H9 (cell line): ENCODE measurements around the gene CTRL. TPM values are rescaled to one million over a fixed set of nuclear protein-coding genes. Genes with fewer than 3 reads are reported as not detected.

Source experiments
- DNase-seq: peaks from one replicate; pipeline ENCODE4 v3.0.0-alpha.2; 2017
- H2AFZ ChIP-seq: one replicate; pipeline ENCODE4 v1.6.1; 2013; ENCODE audit warnings: mild to moderate bottlenecking, low read length, control low read depth, moderate library complexity
- H2AK5ac ChIP-seq: 2 replicates; pipeline ENCODE4 v1.6.1; 2013; ENCODE audit warnings: low read length, control low read depth, mixed read lengths; ENCODE audit not compliant: insufficient read length
- H2BK120ac ChIP-seq: one replicate; pipeline ENCODE4 v1.6.1; 2013; ENCODE audit warnings: low read depth, mild to moderate bottlenecking, low read length, control low read depth, inconsistent platforms; ENCODE audit not compliant: poor library complexity, severe bottlenecking
- H2BK12ac ChIP-seq: 2 replicates; pipeline ENCODE4 v1.6.1; 2013; ENCODE audit warnings: low read length, control low read depth, mixed read lengths, low read depth; ENCODE audit not compliant: insufficient read length
- H2BK15ac ChIP-seq: 2 replicates; pipeline ENCODE4 v1.6.1; 2013; ENCODE audit warnings: low read depth, low read length, control low read depth
- H2BK20ac ChIP-seq: one replicate; pipeline ENCODE4 v1.6.1; 2013; ENCODE audit warnings: low read depth, mild to moderate bottlenecking, low read length, control low read depth, inconsistent platforms; ENCODE audit not compliant: poor library complexity, severe bottlenecking
- H2BK5ac ChIP-seq: 2 replicates; pipeline ENCODE4 v1.6.1; 2013; ENCODE audit warnings: low read length, control low read depth, mixed read lengths; ENCODE audit not compliant: insufficient read length
- H3K14ac ChIP-seq: 2 replicates; pipeline ENCODE4 v1.6.1; 2013; ENCODE audit warnings: low read length, control low read depth; ENCODE audit not compliant: insufficient read depth
- H3K18ac ChIP-seq: 2 replicates; pipeline ENCODE4 v1.6.1; 2013; ENCODE audit warnings: low read depth, mild to moderate bottlenecking, mixed read lengths, low read length, control low read depth; ENCODE audit not compliant: insufficient read length
- H3K23ac ChIP-seq: 2 replicates; pipeline ENCODE4 v1.6.1; 2013; ENCODE audit warnings: low read length, control low read depth, mixed read lengths, low read depth; ENCODE audit not compliant: insufficient read length
- H3K23me2 ChIP-seq: 2 replicates; pipeline ENCODE4 v1.6.1; 2013; ENCODE audit warnings: low read depth, mild to moderate bottlenecking, mixed read lengths, low read length, control low read depth; ENCODE audit not compliant: insufficient read length, poor library complexity, severe bottlenecking
- H3K27ac ChIP-seq: 2 replicates; pipeline ENCODE4 v1.5.1; 2013; ENCODE audit warnings: low read length, control low read depth, mixed read lengths, low read depth; ENCODE audit not compliant: insufficient read length
- H3K27me3 ChIP-seq: 2 replicates; pipeline ENCODE4 v1.6.1; 2013; ENCODE audit warnings: low read length, control low read depth, inconsistent platforms; ENCODE audit not compliant: insufficient read depth
- H3K4ac ChIP-seq: 2 replicates; pipeline ENCODE4 v1.6.1; 2013; ENCODE audit warnings: low read depth, mild to moderate bottlenecking, control low read depth, inconsistent platforms, low read length, moderate library complexity
- H3K4me1 ChIP-seq: 2 replicates; pipeline ENCODE4 v1.6.1; 2013; ENCODE audit warnings: low read length, control low read depth, inconsistent platforms; ENCODE audit not compliant: insufficient read depth
- H3K4me2 ChIP-seq: 2 replicates; pipeline ENCODE4 v1.6.1; 2013; ENCODE audit warnings: low read length, control low read depth, mixed read lengths; ENCODE audit not compliant: insufficient read length, insufficient read depth
- H3K56ac ChIP-seq: 2 replicates; pipeline ENCODE4 v1.6.1; 2013; ENCODE audit warnings: low read depth, mild to moderate bottlenecking, mixed read lengths, low read length, control low read depth; ENCODE audit not compliant: insufficient read length
- H3K79me1 ChIP-seq: 2 replicates; pipeline ENCODE4 v1.6.1; 2013; ENCODE audit warnings: low read depth, mild to moderate bottlenecking, moderate library complexity, low read length, control low read depth, inconsistent platforms; ENCODE audit not compliant: insufficient read depth, poor library complexity, severe bottlenecking
- H3K79me2 ChIP-seq: 2 replicates; pipeline ENCODE4 v1.6.1; 2013; ENCODE audit warnings: low read length, control low read depth, inconsistent platforms; ENCODE audit not compliant: insufficient read depth
- H3K9ac ChIP-seq: 2 replicates; pipeline ENCODE4 v1.6.1; 2013; ENCODE audit warnings: low read length, control low read depth, mixed read lengths; ENCODE audit not compliant: insufficient read length; ENCODE audit errors: extremely low read depth
- H3K9me3 ChIP-seq: one replicate; pipeline ENCODE4 v1.6.1; 2013; ENCODE audit warnings: low read depth, low read length, inconsistent platforms; ENCODE audit not compliant: control insufficient read depth
- H3T11ph ChIP-seq: one replicate; pipeline ENCODE4 v1.6.1; 2013; ENCODE audit warnings: mild to moderate bottlenecking, low read length, control low read depth, inconsistent platforms
- H4K20me1 ChIP-seq: one replicate; pipeline ENCODE4 v1.6.1; 2013; ENCODE audit not compliant: control insufficient read depth, insufficient read length, insufficient read depth
- H4K5ac ChIP-seq: 2 replicates; pipeline ENCODE4 v1.6.1; 2013; ENCODE audit warnings: low read depth, mild to moderate bottlenecking, mixed read lengths, low read length, control low read depth; ENCODE audit not compliant: insufficient read length
- H4K8ac ChIP-seq: replicated peaks from 2 replicates; pipeline ENCODE4 v1.6.1; 2013; ENCODE audit warnings: low read length, control low read depth, mixed read lengths, low read depth; ENCODE audit not compliant: insufficient read length
- H4K91ac ChIP-seq: 2 replicates; pipeline ENCODE4 v1.6.1; 2013; ENCODE audit warnings: low read depth, mild to moderate bottlenecking, moderate library complexity, mixed read lengths, low read length, control low read depth; ENCODE audit not compliant: insufficient read length
- H3K27ac Mint-ChIP-seq, 3 experiments: 2 replicates in 2 of 3; 3 replicates in 1 of 3; pipeline ENCODE4 v1.8.0; 2020 to 2021; ENCODE audit warnings: mixed read lengths in 3 of 3, mild to moderate bottlenecking in 1 of 3, moderate library complexity in 1 of 3
- H3K27me3 Mint-ChIP-seq: 2 replicates; pipeline ENCODE4 v1.8.0; 2021; ENCODE audit warnings: low read depth, mild to moderate bottlenecking, moderate library complexity, mixed read lengths
- H3K36me3 Mint-ChIP-seq, 3 experiments: 2 replicates in 2 of 3; 3 replicates in 1 of 3; pipeline ENCODE4 v1.8.0; 2020 to 2021; ENCODE audit warnings: low read depth in 3 of 3, mixed read lengths in 3 of 3; ENCODE audit not compliant: insufficient read depth in 1 of 3
- H3K4me1 Mint-ChIP-seq, 2 experiments: 2 replicates each; pipeline ENCODE4 v1.8.0; 2020; ENCODE audit warnings: mixed read lengths in 2 of 2
- H3K4me3 Mint-ChIP-seq, 2 experiments: 2 replicates in 1 of 2; 3 replicates in 1 of 2; pipeline ENCODE4 v1.8.0; 2020 to 2021; ENCODE audit warnings: mild to moderate bottlenecking in 2 of 2, mixed read lengths in 2 of 2, moderate library complexity in 1 of 2
- H3K9me3 Mint-ChIP-seq, 2 experiments: 2 replicates in 1 of 2; 3 replicates in 1 of 2; pipeline ENCODE4 v1.8.0; 2020; ENCODE audit warnings: mild to moderate bottlenecking in 2 of 2, mixed read lengths in 2 of 2, moderate library complexity in 1 of 2
- WGBS: extraction: QIAGEN DNeasy Blood & Tissue Kit; methylation state at CpG from one replicate; pipeline ENCODE4 v1.1.7; 2013; ENCODE audit warnings: missing lambda C conversion rate, low lambda C conversion rate, mixed read lengths; ENCODE audit not compliant: insufficient read length; ENCODE audit errors: extremely low coverage; 5-methylcytosine and 5-hydroxymethylcytosine counted together
- total RNA-seq: library from RNA; stranded (reverse); gene quantifications from 2 replicates; pipeline ENCODE4 v1.2.1, GENCODE V29; 2021
- TF ChIP-seq, protein P1 (sequence below): fragments of 200-600 bp; sonication (generic); conservative IDR thresholded peaks from 3 replicates; pipeline ENCODE4 v1.8.0; 2021; ENCODE audit warnings: antibody characterized with exemption, mild to moderate bottlenecking

The CTRL gene
- total RNA-seq, 1 experiment from 2014 or later, result 2.7 TPM

DNA sequence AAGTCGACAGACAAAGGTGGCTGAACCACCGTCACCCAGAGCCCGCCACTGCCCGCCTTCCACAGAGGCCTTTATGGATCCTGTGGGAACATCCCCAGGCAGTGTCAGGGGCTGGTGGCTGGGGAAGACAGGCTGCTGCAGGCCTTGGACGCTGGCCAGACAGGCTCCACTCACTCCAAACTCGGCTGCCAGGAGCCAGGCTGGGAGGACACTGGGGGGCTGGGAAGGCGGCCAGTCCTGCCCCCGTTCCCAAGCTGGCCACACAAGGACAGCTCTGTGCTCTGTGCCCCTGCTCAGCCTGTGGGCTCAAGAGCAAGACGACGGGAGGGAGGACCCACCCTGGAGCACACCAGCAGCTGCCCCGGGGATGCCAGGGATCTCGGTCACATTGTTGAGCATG lies 19.8 kb upstream of the CTRL start:
- Histone ChIP-seq H2AFZ (no peak overlapping the region), H3K4me2 (no peak overlapping the region), H3K18ac (no peak overlapping the region), H4K91ac (no peak overlapping the region), H3K14ac (no peak overlapping the region), H4K20me1 (no peaks in the 10 kb centered on the region), H2BK20ac (no peak overlapping the region), H2BK120ac (no peak overlapping the region), H2AK5ac (no peak overlapping the region), H4K8ac (no peak overlapping the region), H3K79me1 (no peaks in the 10 kb centered on the region), H2BK5ac (no peak overlapping the region), H3K23ac (no peak overlapping the region), H2BK15ac (no peak overlapping the region), H4K5ac (no peak overlapping the region), H3K4me1 (no peaks in the 10 kb centered on the region), H3K4ac (no peak overlapping the region), H3K56ac (no peak overlapping the region), H2BK12ac (no peak overlapping the region), H3K79me2 (no peaks in the 10 kb centered on the region), H3K9me3 (no peaks in the 10 kb centered on the region), H3T11ph (no peak overlapping the region), H3K27me3 (no peaks in the 10 kb centered on the region), H3K9ac (no peak overlapping the region), H3K27ac (no peak overlapping the region), H3K23me2 (no peaks in the 10 kb centered on the region)
- H3K4me3 Mint-ChIP-seq, result no peak overlapping the region
- H3K27me3 Mint-ChIP-seq, result no peaks in the 10 kb centered on the region
- TF ChIP-seq, protein P1, sequence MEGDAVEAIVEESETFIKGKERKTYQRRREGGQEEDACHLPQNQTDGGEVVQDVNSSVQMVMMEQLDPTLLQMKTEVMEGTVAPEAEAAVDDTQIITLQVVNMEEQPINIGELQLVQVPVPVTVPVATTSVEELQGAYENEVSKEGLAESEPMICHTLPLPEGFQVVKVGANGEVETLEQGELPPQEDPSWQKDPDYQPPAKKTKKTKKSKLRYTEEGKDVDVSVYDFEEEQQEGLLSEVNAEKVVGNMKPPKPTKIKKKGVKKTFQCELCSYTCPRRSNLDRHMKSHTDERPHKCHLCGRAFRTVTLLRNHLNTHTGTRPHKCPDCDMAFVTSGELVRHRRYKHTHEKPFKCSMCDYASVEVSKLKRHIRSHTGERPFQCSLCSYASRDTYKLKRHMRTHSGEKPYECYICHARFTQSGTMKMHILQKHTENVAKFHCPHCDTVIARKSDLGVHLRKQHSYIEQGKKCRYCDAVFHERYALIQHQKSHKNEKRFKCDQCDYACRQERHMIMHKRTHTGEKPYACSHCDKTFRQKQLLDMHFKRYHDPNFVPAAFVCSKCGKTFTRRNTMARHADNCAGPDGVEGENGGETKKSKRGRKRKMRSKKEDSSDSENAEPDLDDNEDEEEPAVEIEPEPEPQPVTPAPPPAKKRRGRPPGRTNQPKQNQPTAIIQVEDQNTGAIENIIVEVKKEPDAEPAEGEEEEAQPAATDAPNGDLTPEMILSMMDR, result no peak
- no peak overlapping the region for H3K27ac Mint-ChIP-seq
- no peak for DNase-seq
- no peaks in the 10 kb centered on the region for H3K9me3 Mint-ChIP-seq
- no CpG with 5 or more reads among the region's 12 CpGs for WGBS
- peaks cover 9 to 69% (median 45%) of the 10 kb centered on the region in 3 experiments; a peak in 6 of 7 replicates for H3K36me3 Mint-ChIP-seq
- H3K4me1 Mint-ChIP-seq, result no peaks in the 10 kb centered on the region
